Measurements from ENCODE around the gene ZNF282.
A peak's percentile ranks its signal among the peaks of the same experiment; 100 is the strongest.

Gene ZNF282

DNA sequence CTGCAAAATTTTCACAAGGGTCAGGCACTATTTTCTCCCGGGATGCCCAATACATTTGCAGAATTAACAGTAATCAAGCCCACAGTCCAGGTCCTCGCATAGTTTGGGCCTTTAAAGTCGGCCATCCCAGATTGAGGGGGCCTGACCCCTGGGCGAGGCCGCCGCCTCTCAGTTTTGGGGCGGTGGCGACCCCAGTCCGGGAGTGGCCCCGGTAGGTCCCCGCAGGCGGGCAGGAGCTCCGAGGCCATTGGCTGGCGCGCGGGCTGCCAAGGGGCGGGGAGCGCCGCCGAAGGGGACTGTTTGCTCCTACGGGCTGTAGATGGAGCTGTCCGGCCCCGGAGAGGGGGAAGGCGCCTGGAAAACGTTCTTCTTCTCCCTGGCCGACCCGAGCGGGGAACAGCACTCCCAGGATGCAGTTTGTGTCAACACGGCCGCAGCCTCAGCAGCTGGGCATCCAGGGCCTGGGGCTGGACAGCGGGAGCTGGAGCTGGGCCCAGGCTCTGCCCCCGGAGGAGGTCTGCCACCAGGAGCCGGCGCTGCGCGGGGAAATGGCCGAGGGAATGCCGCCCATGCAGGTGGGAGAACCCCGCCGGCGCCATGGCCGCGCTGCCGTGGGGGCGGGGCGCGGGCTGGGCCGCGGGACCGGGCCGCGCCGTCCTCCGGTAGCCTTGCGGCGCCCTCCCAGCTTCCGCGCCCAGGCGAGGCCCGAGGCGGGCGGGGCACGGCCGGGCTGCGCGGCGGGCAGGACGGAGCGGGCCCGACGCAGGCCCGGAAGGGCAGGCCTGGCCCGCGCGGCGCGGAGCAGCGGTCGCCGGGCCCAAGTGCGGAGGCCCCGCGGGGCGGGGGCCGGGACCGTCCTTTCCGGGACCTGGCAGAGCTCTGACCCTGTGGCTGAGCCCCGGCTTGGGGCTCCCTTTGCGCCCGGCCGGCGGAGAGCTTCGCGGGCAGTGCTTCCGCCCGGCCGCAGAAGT is at the start of gene ZNF282:
Gene ZNF282 (plus strand): TSS at position 367 of the 971 bp plus-strand sequence. CDS start 44 bp downstream, at position 411.
- H3K4me3 ChIP-seq (ENCODE audit: low read depth, low read length), result peak within 1 kb of the TSS; percentile 84
- peak; percentile 95 for DNase-seq (ENCODE audit: low read depth)
- TF ChIP-seq POLR2A (IDR thresholded peaks at IDR 0.05; ENCODE audit: extremely low read depth, insufficient read length) (peak; percentile 58), MYC (IDR thresholded peaks at IDR 0.05; ENCODE audit: low read depth, low read length) (peak; percentile 55)
- TF ChIP-seq, protein P1, sequence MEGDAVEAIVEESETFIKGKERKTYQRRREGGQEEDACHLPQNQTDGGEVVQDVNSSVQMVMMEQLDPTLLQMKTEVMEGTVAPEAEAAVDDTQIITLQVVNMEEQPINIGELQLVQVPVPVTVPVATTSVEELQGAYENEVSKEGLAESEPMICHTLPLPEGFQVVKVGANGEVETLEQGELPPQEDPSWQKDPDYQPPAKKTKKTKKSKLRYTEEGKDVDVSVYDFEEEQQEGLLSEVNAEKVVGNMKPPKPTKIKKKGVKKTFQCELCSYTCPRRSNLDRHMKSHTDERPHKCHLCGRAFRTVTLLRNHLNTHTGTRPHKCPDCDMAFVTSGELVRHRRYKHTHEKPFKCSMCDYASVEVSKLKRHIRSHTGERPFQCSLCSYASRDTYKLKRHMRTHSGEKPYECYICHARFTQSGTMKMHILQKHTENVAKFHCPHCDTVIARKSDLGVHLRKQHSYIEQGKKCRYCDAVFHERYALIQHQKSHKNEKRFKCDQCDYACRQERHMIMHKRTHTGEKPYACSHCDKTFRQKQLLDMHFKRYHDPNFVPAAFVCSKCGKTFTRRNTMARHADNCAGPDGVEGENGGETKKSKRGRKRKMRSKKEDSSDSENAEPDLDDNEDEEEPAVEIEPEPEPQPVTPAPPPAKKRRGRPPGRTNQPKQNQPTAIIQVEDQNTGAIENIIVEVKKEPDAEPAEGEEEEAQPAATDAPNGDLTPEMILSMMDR (IDR thresholded peaks at IDR 0.05; ENCODE audit: low read depth, low read length), result peak; percentile 70
- TF ChIP-seq, protein P2, sequence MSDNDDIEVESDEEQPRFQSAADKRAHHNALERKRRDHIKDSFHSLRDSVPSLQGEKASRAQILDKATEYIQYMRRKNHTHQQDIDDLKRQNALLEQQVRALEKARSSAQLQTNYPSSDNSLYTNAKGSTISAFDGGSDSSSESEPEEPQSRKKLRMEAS (IDR thresholded peaks at IDR 0.05; ENCODE audit: low read depth, low read length), result peak; percentile 58

DNA sequence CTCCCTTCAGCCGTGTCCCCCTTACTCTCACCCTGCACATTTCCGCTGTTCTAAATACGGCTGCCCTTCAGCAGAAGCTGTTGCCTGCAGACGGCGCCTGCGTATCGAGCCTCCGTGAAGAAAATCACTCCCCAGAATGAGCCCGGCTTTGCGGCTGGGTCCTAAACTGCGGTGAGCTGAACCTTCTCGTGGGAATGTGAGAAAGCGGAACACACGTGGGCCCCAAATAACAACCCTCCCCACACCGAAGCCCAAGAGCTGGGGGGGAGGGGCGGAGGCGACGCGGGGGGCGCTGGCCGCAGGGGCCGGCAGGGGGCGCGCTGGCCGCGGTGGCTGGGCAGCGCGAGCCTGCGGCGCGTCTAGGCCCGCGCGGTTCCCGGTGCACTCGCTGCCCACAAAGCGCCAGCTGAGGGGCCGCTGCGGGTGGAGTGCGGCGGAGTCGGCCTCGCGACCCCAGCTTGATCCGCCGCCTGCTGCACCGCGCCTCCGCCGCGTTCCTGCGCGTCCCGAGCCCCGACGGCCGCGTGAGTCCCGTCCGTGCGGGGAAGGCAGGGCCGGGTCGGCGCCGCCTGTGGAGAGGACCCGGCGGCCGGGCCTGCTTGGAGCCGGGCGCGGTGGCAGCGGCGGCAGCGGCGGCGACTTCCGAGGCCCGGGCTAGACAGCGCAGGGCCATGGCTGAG is 48.1 kb upstream of the ZNF282 start, which contains the start of gene ZNF398:
Gene ZNF398 (plus strand): TSS at position 382 of the 680 bp plus-strand sequence. CDS start 290 bp downstream, at position 672.
- DNase-seq (ENCODE audit: low read depth), result peak; percentile 91

DNA sequence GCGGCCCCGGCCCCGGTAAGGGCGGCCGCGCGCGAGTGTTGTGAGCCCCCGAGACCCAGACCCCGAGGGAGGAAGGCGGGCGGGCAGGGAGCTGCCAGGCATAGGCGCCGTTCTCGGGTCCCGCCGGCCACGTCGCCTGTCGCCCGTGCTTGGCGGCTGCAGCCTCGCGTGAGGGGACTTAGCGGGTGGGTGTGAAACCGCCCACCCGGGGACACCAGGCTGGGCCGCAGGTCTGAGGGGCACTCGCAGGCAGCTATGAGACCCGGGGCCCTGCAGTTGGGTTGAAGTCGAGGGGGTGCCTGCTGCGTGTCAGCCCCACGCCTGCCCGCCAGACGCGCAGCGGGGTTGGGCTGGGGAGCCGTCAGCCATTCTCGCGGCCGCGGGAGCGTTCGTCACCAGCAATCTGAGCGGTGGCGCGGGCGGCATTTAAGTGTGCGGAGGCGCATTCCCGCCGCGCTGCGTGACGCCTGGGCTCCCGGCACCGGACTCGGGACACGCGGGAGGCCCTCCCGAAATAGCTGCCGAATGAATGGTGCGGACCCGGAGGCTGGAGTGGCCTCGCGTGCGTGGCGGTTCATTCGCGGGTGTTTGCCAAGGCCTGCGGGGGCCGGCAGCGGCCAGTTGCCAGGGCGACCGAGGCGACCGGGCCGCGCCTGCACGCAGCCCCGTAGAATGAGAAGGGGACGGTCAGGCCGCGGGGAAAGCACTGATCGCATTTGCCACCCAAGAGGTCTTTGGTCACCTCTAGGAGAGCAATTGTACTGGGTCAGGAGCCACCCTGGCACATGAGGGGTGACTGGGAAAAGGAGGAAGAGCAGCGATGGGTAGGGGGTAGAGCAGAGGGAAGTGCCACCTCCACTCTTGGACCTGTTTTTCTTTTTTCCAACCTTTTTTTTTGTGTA is 47.3 kb upstream of the ZNF282 start:
- no peak for TF ChIP-seq MYC (IDR thresholded peaks at IDR 0.05; ENCODE audit: low read depth, low read length)
- TF ChIP-seq, protein P2 (IDR thresholded peaks at IDR 0.05; ENCODE audit: low read depth, low read length), result peak; percentile 1; the same call in 1 of the 2 replicates
- peak; percentile 74 for DNase-seq (ENCODE audit: low read depth)
- peak overlapping the region; percentile 90 for H3K4me3 ChIP-seq (ENCODE audit: low read depth, low read length)

More for the DNA sequence above, 48.1 kb upstream of the ZNF282 start, which contains the start of gene ZNF398:
- peak within 1 kb of the TSS; percentile 90 for H3K4me3 ChIP-seq (ENCODE audit: low read depth, low read length)
- TF ChIP-seq POLR2A (IDR thresholded peaks at IDR 0.05; ENCODE audit: extremely low read depth, insufficient read length), result peak; percentile 73
- TF ChIP-seq MYC (IDR thresholded peaks at IDR 0.05; ENCODE audit: low read depth, low read length), result peak; percentile 6; the same call in 1 of the 2 replicates
- TF ChIP-seq, protein P1 (IDR thresholded peaks at IDR 0.05; ENCODE audit: low read depth, low read length), result no peak
- TF ChIP-seq, protein P2 (IDR thresholded peaks at IDR 0.05; ENCODE audit: low read depth, low read length), result peak; percentile 72; the same call in 1 of the 2 replicates

DNA sequence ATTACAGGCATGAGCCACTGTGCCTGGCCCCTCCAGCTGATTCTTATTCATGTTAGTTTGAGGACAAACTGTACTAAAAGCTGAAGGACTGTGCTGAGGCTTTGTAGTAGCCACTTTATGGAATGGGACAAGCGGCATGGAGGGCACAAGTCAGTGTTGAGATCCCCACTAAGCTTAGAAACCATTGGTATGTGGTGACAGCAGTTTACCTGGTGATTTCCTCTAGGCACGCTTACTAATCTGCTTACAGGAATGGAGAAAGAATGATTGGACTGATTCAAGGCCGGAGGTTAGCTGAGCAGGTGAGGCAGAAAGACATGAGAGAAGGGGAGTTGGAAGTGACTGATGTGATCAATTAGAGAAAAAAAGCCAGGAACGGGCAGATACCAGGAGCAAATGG is 44.4 kb upstream of the ZNF282 start:
- H3K4me3 ChIP-seq (ENCODE audit: low read depth, low read length), result no peak overlapping the region
- no peak for TF ChIP-seq POLR2A (IDR thresholded peaks at IDR 0.05; ENCODE audit: extremely low read depth, insufficient read length)
- TF ChIP-seq, protein P2 (IDR thresholded peaks at IDR 0.05; ENCODE audit: low read depth, low read length), result no peak
- TF ChIP-seq, protein P1 (IDR thresholded peaks at IDR 0.05; ENCODE audit: low read depth, low read length), result no peak
- TF ChIP-seq MYC (IDR thresholded peaks at IDR 0.05; ENCODE audit: low read depth, low read length), result no peak
- DNase-seq (ENCODE audit: low read depth), result no peak

DNA sequence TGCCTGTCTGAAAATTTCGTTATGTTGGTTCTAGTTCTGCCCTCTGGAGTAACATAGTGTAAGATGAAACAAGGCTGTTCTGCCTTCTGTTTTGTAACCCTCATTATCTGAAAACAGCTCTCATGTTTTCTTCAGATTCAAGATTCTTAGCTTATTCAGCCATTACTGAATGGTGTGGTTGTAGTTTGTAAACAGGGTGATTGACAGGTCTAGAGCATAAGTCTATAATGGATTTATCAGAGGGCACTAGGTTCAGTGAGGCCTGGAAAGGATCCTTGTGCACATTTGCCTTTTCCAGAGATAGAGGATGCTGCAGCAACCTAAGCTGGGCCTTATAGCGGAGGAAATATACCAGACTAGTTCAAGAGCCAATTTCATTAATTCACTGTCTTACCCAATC is 42.0 kb upstream of the ZNF282 start:
- no peak for DNase-seq (ENCODE audit: low read depth)
- no peak overlapping the region for H3K4me3 ChIP-seq (ENCODE audit: low read depth, low read length)
- TF ChIP-seq MYC (IDR thresholded peaks at IDR 0.05; ENCODE audit: low read depth, low read length) (no peak), POLR2A (IDR thresholded peaks at IDR 0.05; ENCODE audit: extremely low read depth, insufficient read length) (no peak)
- TF ChIP-seq, protein P2 (IDR thresholded peaks at IDR 0.05; ENCODE audit: low read depth, low read length), result no peak
- TF ChIP-seq, protein P1 (IDR thresholded peaks at IDR 0.05; ENCODE audit: low read depth, low read length), result no peak
